Dedifferentiated amniotic fluid mesenchymal stem cell (primary cell): ENCODE measurements around the gene SH3RF3.

Experiments
- DNase-seq: peaks from one replicate; pipeline ENCODE4 v3.0.0-alpha.2; 2016; ENCODE audit errors: extremely low spot score

The SH3RF3 gene

GRCh38 chr2:109453371-109453995, 324.5 kb downstream of the SH3RF3 start:
- no peak for DNase-seq

GRCh38 chr2:109454304-109454703, 325.3 kb downstream of the SH3RF3 start:
- DNase-seq: no peak

GRCh38 chr2:109454765-109455394, 325.9 kb downstream of the SH3RF3 start:
- no peak for DNase-seq

- no peak for DNase-seq
Measured at GRCh38 chr2:109455731-109456691, 327.0 kb downstream of the SH3RF3 start.

- DNase-seq: no peak
Measured at GRCh38 chr2:109456776-109457175, 327.8 kb downstream of the SH3RF3 start.

GRCh38 chr2:109457366-109457765, 328.4 kb downstream of the SH3RF3 start:
- DNase-seq: no peak

DNA sequence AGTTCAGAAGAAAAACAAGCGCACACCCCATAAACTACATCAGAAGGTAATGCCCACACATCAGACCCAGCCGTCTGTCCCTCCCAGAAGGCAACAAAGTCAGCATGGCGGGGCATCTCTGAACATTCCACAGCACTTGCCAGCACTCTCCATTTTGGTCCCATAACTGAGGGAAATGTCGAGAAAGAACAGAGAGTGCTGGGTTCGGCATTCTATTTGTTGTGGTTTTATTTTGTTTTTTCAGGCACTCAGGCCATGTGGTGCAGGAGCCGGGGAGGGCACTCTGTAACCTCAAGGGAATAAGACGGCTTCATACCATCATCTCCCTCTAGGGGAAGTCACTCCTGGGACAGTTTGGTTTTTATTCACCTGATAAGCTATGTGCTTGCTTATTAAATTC, 328.8 kb downstream of the SH3RF3 start:
- DNase-seq: no peak

GRCh38 chr2:109458512-109458911, 329.5 kb downstream of the SH3RF3 start:
- no peak for DNase-seq

- no peak for DNase-seq
Measured at GRCh38 chr2:109459485-109459884, 330.5 kb downstream of the SH3RF3 start.

DNA sequence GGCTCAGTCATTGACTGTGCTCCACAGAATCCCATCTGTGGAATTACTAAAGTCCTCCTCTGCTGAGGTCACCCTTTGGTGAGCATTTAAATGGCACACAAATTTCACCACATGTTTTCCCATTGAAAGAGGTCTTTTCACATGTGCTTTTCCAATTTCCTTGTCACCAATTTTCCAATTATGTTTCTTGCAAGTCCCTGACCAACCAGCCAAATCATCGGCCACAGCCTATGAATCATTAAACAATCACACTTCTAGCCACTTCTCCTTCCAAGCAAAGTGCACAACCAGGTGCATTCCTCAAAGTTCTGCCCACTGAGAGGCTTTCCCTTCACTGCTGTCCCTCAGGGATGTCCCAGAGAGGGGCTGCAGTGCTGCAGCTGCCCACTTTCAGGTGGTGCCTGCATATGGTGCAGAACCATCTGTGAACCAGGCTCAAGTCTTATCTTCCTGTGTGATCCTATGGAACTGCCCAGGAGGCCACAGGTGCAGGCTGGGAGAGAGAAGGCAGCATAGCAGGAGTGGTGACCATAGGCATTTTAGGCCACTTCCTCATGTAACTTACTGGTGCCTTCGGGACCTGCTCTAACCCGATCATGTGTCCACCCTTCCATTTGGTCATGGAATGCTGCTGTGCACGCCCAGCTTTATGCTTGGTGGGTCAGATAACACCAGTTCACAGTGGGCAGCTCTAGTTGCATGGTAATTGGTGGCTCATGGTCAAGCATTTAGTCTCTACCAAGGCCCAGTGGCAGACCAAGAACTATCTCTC, 331.7 kb downstream of the SH3RF3 start:
- no peak for DNase-seq

DNA sequence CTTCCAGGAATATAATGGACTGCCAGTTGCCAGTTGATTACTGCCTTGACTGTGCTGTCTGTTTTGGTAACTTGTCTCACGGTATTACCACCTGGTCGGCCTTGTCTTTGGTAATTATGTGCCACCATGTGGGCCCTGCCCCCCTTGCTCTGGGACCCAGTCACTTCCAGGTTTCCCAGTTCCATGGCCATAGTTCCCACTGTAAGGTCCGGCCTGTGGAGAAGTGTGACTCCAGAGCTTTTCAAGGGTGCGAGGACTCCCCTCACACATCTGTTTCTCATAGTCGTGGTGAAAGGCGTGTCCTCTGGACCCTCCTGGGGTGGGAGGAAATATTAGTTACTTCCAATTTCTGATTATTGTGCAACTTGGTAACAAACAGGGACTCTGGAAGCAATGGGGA, 334.2 kb downstream of the SH3RF3 start:
- DNase-seq: no peak

DNA sequence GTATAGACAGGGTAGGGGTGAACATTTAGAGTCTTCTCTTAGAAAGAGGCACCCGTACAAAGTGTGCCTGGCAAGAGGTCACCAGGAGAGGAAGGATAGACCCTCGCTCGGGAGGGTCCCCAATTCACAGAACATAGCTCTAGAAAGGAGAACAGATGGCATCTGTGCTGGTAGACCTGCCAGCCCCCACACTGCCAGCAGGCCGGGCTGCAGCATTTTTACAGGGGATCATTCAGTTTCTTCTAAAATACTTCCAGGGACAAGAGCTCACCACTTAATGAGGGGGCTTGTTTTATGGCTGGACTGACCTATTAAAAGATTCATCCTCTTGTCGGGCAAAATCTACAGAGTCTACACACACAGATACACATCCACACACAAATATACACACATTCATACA, 334.9 kb downstream of the SH3RF3 start:
- no peak for DNase-seq

GRCh38 chr2:109466674-109467575, 337.9 kb downstream of the SH3RF3 start:
- DNase-seq: peak; percentile 68

- no peak for DNase-seq
Measured at GRCh38 chr2:109467701-109468100, 338.7 kb downstream of the SH3RF3 start.

DNA sequence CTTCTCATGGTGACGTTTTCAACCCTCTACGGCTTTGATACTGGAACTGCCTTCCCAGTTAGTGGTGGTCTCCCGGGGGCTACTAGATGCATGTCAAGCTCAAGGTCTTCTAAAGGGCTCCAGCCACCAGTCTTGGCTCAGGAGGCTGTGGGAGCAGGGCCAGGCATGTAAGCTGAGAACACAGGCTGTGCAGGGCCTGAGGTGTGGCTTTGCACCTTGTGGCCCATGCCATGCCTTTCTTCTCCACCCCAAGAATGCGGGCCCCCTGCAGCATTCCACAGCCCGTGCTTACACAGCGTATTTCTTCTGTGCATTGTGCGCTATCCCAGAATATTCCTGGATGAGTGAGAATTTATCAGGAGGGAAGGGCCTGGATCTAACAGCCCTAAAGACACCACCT, 339.9 kb downstream of the SH3RF3 start:
- DNase-seq: no peak

DNA sequence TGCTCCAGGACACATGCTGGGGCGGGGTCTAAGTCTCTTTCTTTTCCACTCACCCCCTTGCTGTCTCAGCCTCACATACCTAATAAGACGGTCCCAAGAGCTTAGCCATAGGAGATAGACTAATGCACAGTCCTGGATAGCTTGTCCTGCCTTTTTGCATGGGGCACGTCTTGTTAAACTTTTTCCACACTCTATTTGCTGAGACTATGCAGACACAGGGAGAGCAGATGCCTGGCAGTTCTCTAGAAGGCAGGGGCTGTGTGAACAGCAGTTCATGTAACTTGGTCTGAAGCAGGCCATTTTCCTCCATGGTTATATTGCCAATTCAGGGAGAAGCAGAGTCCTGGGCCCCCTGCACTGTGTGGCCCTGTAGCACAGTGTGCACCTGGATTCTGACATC, 342.7 kb downstream of the SH3RF3 start:
- no peak for DNase-seq

DNA sequence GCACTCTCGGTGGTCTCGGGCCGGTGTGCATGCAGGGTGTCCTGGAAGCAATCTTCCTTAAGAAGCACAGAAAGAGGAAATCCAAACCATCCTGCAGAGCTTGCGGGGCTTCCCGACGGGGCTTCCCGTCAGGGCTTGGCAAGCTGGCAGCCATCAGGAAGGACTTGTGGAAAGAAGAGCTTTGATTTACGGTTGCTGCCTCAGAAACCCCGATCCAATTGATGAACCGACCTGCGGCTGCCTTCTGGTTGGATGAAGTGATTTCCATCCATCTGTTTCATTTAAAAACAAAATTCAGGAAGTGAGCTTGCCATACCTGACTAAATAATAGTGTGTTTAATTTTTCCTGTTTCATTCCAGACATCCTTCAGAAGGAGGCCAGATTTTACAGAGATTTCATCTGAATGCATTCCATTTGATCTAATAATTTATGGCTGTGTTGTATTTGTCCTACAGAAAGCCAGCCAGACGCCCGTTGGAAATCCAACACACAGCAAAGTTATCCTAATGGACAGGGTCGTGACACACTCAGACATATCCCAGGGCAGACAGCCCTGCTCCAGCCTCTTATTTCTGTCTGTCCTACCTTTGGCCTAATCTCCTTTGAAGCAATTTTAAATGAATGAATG, 343.4 kb downstream of the SH3RF3 start:
- no peak for DNase-seq

DNA sequence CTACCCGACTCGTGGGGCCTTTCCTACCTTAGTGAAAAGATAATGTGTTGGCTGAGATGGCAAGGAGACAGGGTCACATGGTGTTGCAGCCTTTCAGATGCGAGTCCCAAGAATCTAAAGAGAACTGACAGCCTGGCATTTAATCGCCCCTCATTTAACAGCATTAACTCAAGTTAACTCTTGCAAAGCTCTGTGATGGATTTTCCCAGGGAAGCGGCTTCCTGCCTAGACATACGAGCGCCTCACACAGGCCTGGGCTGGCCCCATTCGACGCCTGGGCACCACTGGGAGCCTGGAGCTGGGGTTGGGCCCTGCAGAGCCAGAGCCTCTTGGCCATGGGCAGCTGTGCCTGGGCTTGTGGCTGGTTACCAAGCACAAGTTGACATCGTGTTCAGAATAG, 344.0 kb downstream of the SH3RF3 start:
- no peak for DNase-seq

DNA sequence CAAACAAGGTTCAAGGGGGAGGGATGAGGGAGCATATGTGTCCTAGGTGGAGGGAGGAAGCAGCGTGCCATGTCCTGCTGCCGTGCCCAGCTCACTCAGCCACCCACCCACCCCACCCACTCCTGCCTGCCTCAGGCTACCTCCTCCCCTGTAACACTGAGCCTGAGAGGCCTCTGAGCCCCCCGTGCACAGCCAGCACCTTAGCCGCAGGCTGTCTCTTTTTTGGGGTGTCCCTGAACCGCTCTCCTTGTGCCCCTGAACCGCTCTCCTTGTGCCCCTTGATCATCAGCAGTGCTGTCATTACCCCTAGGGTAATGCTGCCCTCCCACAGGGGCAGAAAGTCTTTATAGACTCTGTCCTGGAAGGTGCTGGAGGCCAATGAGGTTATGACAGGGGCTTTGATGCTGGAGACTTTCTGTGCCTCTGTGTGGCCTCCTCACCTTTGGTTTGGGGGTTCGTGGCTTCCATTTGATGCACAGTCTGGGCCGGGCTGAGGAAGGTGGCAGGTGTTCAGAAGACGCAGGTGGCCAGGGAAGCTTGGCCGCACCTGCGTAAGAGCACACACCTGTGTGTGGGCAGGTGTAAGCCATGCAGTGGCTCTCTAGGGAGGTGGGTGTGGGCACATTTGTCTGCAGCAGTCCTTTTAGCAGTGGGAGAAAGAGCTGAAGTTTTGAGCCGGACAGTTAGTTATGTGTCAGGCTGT, 344.8 kb downstream of the SH3RF3 start:
- no peak for DNase-seq

GRCh38 chr2:109474319-109474825, 345.4 kb downstream of the SH3RF3 start:
- no peak for DNase-seq
